Body of pancreas (tissue), 4 donors: ENCODE results near the gene LFNG.

Experiments
- CTCF ChIP-seq, 7 experiments: fragments of 450-650 bp in 4 of 7; fragments of 200-600 bp in 3 of 7; sonication (generic) in 3 of 7; IDR thresholded peaks; one replicate each; pipeline ENCODE4 v1.5.1; 2016 to 2019; ENCODE audit warnings: antibody characterized with exemption in 7 of 7
- POLR2A ChIP-seq, 3 donors: fragments of 450-650 bp; IDR thresholded peaks; one replicate each; pipeline ENCODE4 v1.6.1; 2016; ENCODE audit warnings: antibody characterized with exemption in 3 of 3, mild to moderate bottlenecking in 2 of 3

GRCh38 chr7:2546776-2547586 is 27.4 kb downstream of the LFNG start:
- TF ChIP-seq CTCF (IDR thresholded peaks at IDR 0.05) (no peak), POLR2A (IDR thresholded peaks at IDR 0.05) (no peak)
